Fibroblast of pulmonary artery (primary cell): ENCODE results near the gene ADAMTS18.

Experiments
- DNase-seq: peaks from one replicate; pipeline ENCODE4 v3.0.0-alpha.2; 2010; ENCODE audit warnings: low read depth
- H3K4me3 ChIP-seq: replicated peaks from 2 replicates; pipeline ENCODE4 v1.5.1; 2011; ENCODE audit warnings: low read depth, mild to moderate bottlenecking, control low read depth, low read length, moderate library complexity
- CTCF ChIP-seq: IDR thresholded peaks from 2 replicates; pipeline ENCODE4 v1.5.1; 2011; ENCODE audit warnings: mild to moderate bottlenecking, control low read depth, low read length, inconsistent platforms; ENCODE audit errors: missing control alignments

The ADAMTS18 gene

GRCh38 chr16:77424871-77425604 lies 9.8 kb downstream of the ADAMTS18 start:
- TF ChIP-seq CTCF = no peak
- no peak overlapping the region for H3K4me3 ChIP-seq
- DNase-seq = no peak

GRCh38 chr16:77422196-77422784 lies 12.5 kb downstream of the ADAMTS18 start:
- DNase-seq = no peak
- no peak for TF ChIP-seq CTCF
- no peak overlapping the region for H3K4me3 ChIP-seq

GRCh38 chr16:77416939-77417480 lies 17.8 kb downstream of the ADAMTS18 start:
- TF ChIP-seq CTCF = no peak
- H3K4me3 ChIP-seq = no peak overlapping the region
- no peak for DNase-seq

GRCh38 chr16:77414752-77415231 lies 20.0 kb downstream of the ADAMTS18 start:
- TF ChIP-seq CTCF = no peak
- H3K4me3 ChIP-seq = no peak overlapping the region
- DNase-seq = no peak

GRCh38 chr16:77410449-77410848 lies 24.4 kb downstream of the ADAMTS18 start:
- TF ChIP-seq CTCF = no peak
- no peak overlapping the region for H3K4me3 ChIP-seq
- no peak for DNase-seq

- H3K4me3 ChIP-seq = no peak overlapping the region
- TF ChIP-seq CTCF = no peak
- no peak for DNase-seq
Measured at GRCh38 chr16:77409311-77409710, 25.5 kb downstream of the ADAMTS18 start.
